DND-41 (cell line): ENCODE data around the gene POLG2.

ENCODE experiments used
- ATAC-seq: fragments of 200-7000 bp; cut with Tn5 transposase; 3 replicates; pipeline ENCODE4 v1.9.1; 2021; ENCODE audit warnings: low read depth; ENCODE audit not compliant: insufficient read depth
- DNase-seq: peaks from one replicate; pipeline ENCODE4 v3.0.0-alpha.2; 2020
- H2AFZ ChIP-seq: 2 replicates; pipeline ENCODE4 v1.6.0; 2012; ENCODE audit warnings: low read depth, low read length
- H3K27ac ChIP-seq: 2 replicates; pipeline ENCODE4 v1.5.1; 2012; ENCODE audit warnings: low read length, inconsistent platforms
- H3K27me3 ChIP-seq: fragments of 200-600 bp; sonication (generic); 2 replicates; pipeline ENCODE4 v1.6.0; 2012; ENCODE audit warnings: low read length, mild to moderate bottlenecking, inconsistent platforms; ENCODE audit not compliant: insufficient read depth, poor library complexity
- H3K36me3 ChIP-seq: 2 replicates; pipeline ENCODE4 v1.5.1; 2012; ENCODE audit warnings: low read length, inconsistent platforms; ENCODE audit not compliant: insufficient read depth
- H3K4me1 ChIP-seq: 2 replicates; pipeline ENCODE4 v1.5.1; 2012; ENCODE audit warnings: mild to moderate bottlenecking, low read length; ENCODE audit not compliant: insufficient read depth
- H3K4me2 ChIP-seq: 2 replicates; pipeline ENCODE4 v1.6.0; 2012; ENCODE audit warnings: mild to moderate bottlenecking, moderate library complexity, low read length, inconsistent platforms; ENCODE audit not compliant: insufficient read depth
- H3K4me3 ChIP-seq, 2 experiments: fragments of 200-600 bp in 1 of 2; shearing (Covaris generic) in 1 of 2; 2 replicates each; pipeline ENCODE4 v1.5.1; 2012 to 2016; ENCODE audit warnings: inconsistent platforms in 2 of 2, low read length in 2 of 2, mild to moderate bottlenecking in 2 of 2, low read depth in 1 of 2, moderate library complexity in 1 of 2
- H3K79me2 ChIP-seq: 2 replicates; pipeline ENCODE4 v1.6.0; 2012; ENCODE audit warnings: low read length, inconsistent platforms; ENCODE audit not compliant: insufficient read depth
- H3K9ac ChIP-seq: 2 replicates; pipeline ENCODE4 v1.6.0; 2012; ENCODE audit warnings: low read depth, mild to moderate bottlenecking, inconsistent platforms, low read length, moderate library complexity
- H3K9me3 ChIP-seq: 2 replicates; pipeline ENCODE4 v1.5.1; 2012; ENCODE audit warnings: low read length, moderate library complexity, mild to moderate bottlenecking, inconsistent platforms; ENCODE audit not compliant: insufficient read depth, severe bottlenecking
- H4K20me1 ChIP-seq: 2 replicates; pipeline ENCODE4 v1.6.0; 2012; ENCODE audit warnings: low read length; ENCODE audit not compliant: insufficient read depth
- CTCF ChIP-seq: IDR thresholded peaks from 2 replicates; pipeline ENCODE4 v1.5.1; 2012; ENCODE audit warnings: borderline replicate concordance, low read length, moderate library complexity, mild to moderate bottlenecking; ENCODE audit not compliant: poor library complexity, severe bottlenecking; ENCODE audit errors: extremely low read depth
- EZH2 ChIP-seq: IDR thresholded peaks from 3 replicates; pipeline ENCODE4 v1.6.1; 2012; ENCODE audit warnings: borderline replicate concordance, low read depth, mild to moderate bottlenecking, moderate library complexity, low read length, inconsistent platforms; ENCODE audit not compliant: severe bottlenecking

Gene POLG2

GRCh38 chr17:64509179-64509578 is 12.3 kb upstream of the POLG2 start:
- 0 out of 2 replicates have a peak overlapping the region, but pooled peaks have one; percentile 9 for H3K9ac ChIP-seq
- no peaks in the 10 kb centered on the region for H3K27me3 ChIP-seq
- peaks cover 84% of the 10 kb centered on the region for H3K79me2 ChIP-seq
- peak overlapping the region; percentile 85 for H3K4me2 ChIP-seq
- H3K4me3 ChIP-seq: peak overlapping the region in 1 of 2 experiments; percentile 4; a peak in 1 of 4 replicates
- no peak overlapping the region for H2AFZ ChIP-seq
- H3K4me1 ChIP-seq: peaks cover 34% of the 10 kb centered on the region
- H3K36me3 ChIP-seq: peaks cover 71% of the 10 kb centered on the region
- H4K20me1 ChIP-seq: peaks cover 40% of the 10 kb centered on the region
- H3K9me3 ChIP-seq: no peaks in the 10 kb centered on the region
- DNase-seq (no peak), ATAC-seq (no peak)
- TF ChIP-seq EZH2 (no peak), CTCF (no peak)
- H3K27ac ChIP-seq: peak overlapping the region; percentile 2; the same call in 1 of the 2 replicates

- Histone ChIP-seq H3K4me2 (peak overlapping the region; percentile 85), H3K27me3 (no peaks in the 10 kb centered on the region), H3K9ac (peak overlapping the region; percentile 100), H3K9me3 (no peaks in the 10 kb centered on the region), H2AFZ (no peak overlapping the region), H3K4me3 (peak overlapping the region; percentile 82 to 97; a peak in 3 of 4 replicates), H3K36me3 (peaks cover 71% of the 10 kb centered on the region), H4K20me1 (peaks cover 45% of the 10 kb centered on the region), H3K4me1 (peaks cover 39% of the 10 kb centered on the region), H3K79me2 (peaks cover 88% of the 10 kb centered on the region), H3K27ac (peak overlapping the region; percentile 30; the same call in 1 of the 2 replicates)
- ATAC-seq (no peak), DNase-seq (no peak)
- TF ChIP-seq EZH2 (no peak), CTCF (no peak)
Measured at GRCh38 chr17:64508683-64509082, 11.8 kb upstream of the POLG2 start.

- peaks cover 58% of the 10 kb centered on the region for H4K20me1 ChIP-seq
- DNase-seq: peak; percentile 63
Measured at GRCh38 chr17:64507413-64507782, 10.5 kb upstream of the POLG2 start.

More at GRCh38 chr17:64507413-64507782, 10.5 kb upstream of the POLG2 start:
- Histone ChIP-seq H3K4me1 (peaks cover 52% of the 10 kb centered on the region), H3K9me3 (no peaks in the 10 kb centered on the region), H2AFZ (peak overlapping the region; percentile 89), H3K4me2 (peak overlapping the region; percentile 85), H3K27me3 (no peaks in the 10 kb centered on the region), H3K9ac (peak overlapping the region; percentile 100), H3K79me2 (peaks cover 88% of the 10 kb centered on the region), H3K36me3 (peaks cover 71% of the 10 kb centered on the region), H3K4me3 (peak overlapping the region; percentile 82 to 97), H3K27ac (peak overlapping the region; percentile 100)
- TF ChIP-seq CTCF (peak; percentile 84), EZH2 (no peak)
- ATAC-seq: peak; percentile 60
